HEK293T (cell line): ENCODE data around the gene USP4.

Source experiments
- CTCF ChIA-PET: fragments of 350-600 bp; formaldehyde crosslinking; extraction: SDS; loops from one replicate; lab custom pipeline; 2021; ENCODE audit warnings: antibody characterized with exemption, inconsistent platforms; lab: Yijun Ruan, JAX
- POLR2A ChIA-PET: fragments of 350-600 bp; formaldehyde crosslinking; extraction: SDS; loops from one replicate; lab custom pipeline; 2020; ENCODE audit warnings: antibody characterized with exemption, inconsistent platforms; lab: Yijun Ruan, JAX
- DNase-seq: peaks from one replicate; pipeline ENCODE4 v3.0.0; 2012; ENCODE audit warnings: mixed read lengths; ENCODE audit errors: extremely low spot score
- ARNT ChIP-seq: fragments of 450-650 bp; IDR thresholded peaks from 2 replicates; pipeline ENCODE4 v1.6.1; 2017; ENCODE audit warnings: mild to moderate bottlenecking
- BHLHE40 ChIP-seq: fragments of 450-650 bp; IDR thresholded peaks from 2 replicates; pipeline ENCODE4 v1.6.1; 2016; ENCODE audit warnings: mild to moderate bottlenecking, moderate library complexity, borderline replicate concordance
- CTBP1 ChIP-seq: fragments of 450-650 bp; IDR thresholded peaks from 2 replicates; pipeline ENCODE4 v1.6.1; 2016; ENCODE audit warnings: borderline replicate concordance
- ELF4 ChIP-seq: fragments of 450-650 bp; IDR thresholded peaks from 2 replicates; pipeline ENCODE4 v1.6.1; 2017; ENCODE audit warnings: antibody characterized with exemption
- FOXA1 ChIP-seq: fragments of 450-650 bp; IDR thresholded peaks from 2 replicates; pipeline ENCODE4 v1.6.1; 2016; ENCODE audit warnings: mild to moderate bottlenecking
- FOXK2 ChIP-seq: fragments of 450-650 bp; IDR thresholded peaks from 2 replicates; pipeline ENCODE4 v1.6.1; 2016; ENCODE audit warnings: mild to moderate bottlenecking
- FOXM1 ChIP-seq: fragments of 450-650 bp; IDR thresholded peaks from 2 replicates; pipeline ENCODE4 v1.6.1; 2017; ENCODE audit warnings: mild to moderate bottlenecking, borderline replicate concordance
- HDGF ChIP-seq: fragments of 450-650 bp; IDR thresholded peaks from 2 replicates; pipeline ENCODE4 v1.6.1; 2017; ENCODE audit warnings: antibody characterized with exemption, borderline replicate concordance
- L3MBTL2 ChIP-seq: fragments of 450-650 bp; conservative IDR thresholded peaks from 2 replicates; pipeline ENCODE4 v1.6.1; 2016; ENCODE audit warnings: mild to moderate bottlenecking
- LEF1 ChIP-seq: fragments of 450-650 bp; IDR thresholded peaks from 2 replicates; pipeline ENCODE4 v1.6.1; 2017; ENCODE audit warnings: mild to moderate bottlenecking, borderline replicate concordance
- NFRKB ChIP-seq: fragments of 450-650 bp; IDR thresholded peaks from 2 replicates; pipeline ENCODE4 v1.6.1; 2016; ENCODE audit warnings: mild to moderate bottlenecking, moderate library complexity
- PKNOX1 ChIP-seq: fragments of 450-650 bp; IDR thresholded peaks from 2 replicates; pipeline ENCODE4 v1.6.1; 2016
- SP1 ChIP-seq: fragments of 450-650 bp; IDR thresholded peaks from 2 replicates; pipeline ENCODE4 v1.6.1; 2017
- SUZ12 ChIP-seq: fragments of 450-650 bp; IDR thresholded peaks from 2 replicates; pipeline ENCODE4 v1.6.1; 2016; ENCODE audit warnings: mild to moderate bottlenecking
- TARDBP ChIP-seq: fragments of 450-650 bp; IDR thresholded peaks from 2 replicates; pipeline ENCODE4 v1.6.1; 2016
- ZNF384 ChIP-seq: fragments of 450-650 bp; IDR thresholded peaks from 2 replicates; pipeline ENCODE4 v1.6.1; 2016

USP4 gene, protein sequence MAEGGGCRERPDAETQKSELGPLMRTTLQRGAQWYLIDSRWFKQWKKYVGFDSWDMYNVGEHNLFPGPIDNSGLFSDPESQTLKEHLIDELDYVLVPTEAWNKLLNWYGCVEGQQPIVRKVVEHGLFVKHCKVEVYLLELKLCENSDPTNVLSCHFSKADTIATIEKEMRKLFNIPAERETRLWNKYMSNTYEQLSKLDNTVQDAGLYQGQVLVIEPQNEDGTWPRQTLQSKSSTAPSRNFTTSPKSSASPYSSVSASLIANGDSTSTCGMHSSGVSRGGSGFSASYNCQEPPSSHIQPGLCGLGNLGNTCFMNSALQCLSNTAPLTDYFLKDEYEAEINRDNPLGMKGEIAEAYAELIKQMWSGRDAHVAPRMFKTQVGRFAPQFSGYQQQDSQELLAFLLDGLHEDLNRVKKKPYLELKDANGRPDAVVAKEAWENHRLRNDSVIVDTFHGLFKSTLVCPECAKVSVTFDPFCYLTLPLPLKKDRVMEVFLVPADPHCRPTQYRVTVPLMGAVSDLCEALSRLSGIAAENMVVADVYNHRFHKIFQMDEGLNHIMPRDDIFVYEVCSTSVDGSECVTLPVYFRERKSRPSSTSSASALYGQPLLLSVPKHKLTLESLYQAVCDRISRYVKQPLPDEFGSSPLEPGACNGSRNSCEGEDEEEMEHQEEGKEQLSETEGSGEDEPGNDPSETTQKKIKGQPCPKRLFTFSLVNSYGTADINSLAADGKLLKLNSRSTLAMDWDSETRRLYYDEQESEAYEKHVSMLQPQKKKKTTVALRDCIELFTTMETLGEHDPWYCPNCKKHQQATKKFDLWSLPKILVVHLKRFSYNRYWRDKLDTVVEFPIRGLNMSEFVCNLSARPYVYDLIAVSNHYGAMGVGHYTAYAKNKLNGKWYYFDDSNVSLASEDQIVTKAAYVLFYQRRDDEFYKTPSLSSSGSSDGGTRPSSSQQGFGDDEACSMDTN

GRCh38 chr3:49339941-49340800 lies at the start of gene USP4:
Gene USP4 (minus strand): TSS chr3:49340053. CDS start chr3:49340024, 29 bp downstream.
- TF ChIP-seq SUZ12 (no peak), FOXM1 (no peak), TARDBP (peak; percentile 91), L3MBTL2 (peak; percentile 99), LEF1 (no peak)
- DNase-seq = peak; percentile 82
- ChIA-PET POLR2A (interaction anchor here (0.6 to 3.2 kb wide), 43 partner anchors 9 to 333 kb away, joined by 3 to 42 read pairs (median 6); partner anchors contain the start of genes AMT, DAG1, GPX1 and KLHDC8B), CTCF (interaction anchor here (0.6 to 2.3 kb wide), 17 partner anchors 9 to 169 kb away, joined by 3 to 18 read pairs (median 4); partner anchors contain the start of genes GPX1, KLHDC8B, NICN1 and RHOA)

- no peak for DNase-seq
- no peak for TF ChIP-seq NFRKB
- no peak for TF ChIP-seq L3MBTL2
- no peak for TF ChIP-seq LEF1
- no peak for TF ChIP-seq BHLHE40
- TF ChIP-seq ZNF384 = no peak
- no peak for TF ChIP-seq CTBP1
- CTCF ChIA-PET = interaction anchor here (0.6 to 1.0 kb wide), 2 partner anchors 11 to 15 kb away, joined by 3 to 4 read pairs; no protein-coding TSS in a partner anchor
- POLR2A ChIA-PET = interaction anchor here (2.0 kb wide), 1 partner anchor 49 kb away, joined by 10 read pairs; the partner anchor contains the start of gene USP4
Observed at GRCh38 chr3:49389297-49389696, 49.4 kb upstream of the USP4 start.

DNA sequence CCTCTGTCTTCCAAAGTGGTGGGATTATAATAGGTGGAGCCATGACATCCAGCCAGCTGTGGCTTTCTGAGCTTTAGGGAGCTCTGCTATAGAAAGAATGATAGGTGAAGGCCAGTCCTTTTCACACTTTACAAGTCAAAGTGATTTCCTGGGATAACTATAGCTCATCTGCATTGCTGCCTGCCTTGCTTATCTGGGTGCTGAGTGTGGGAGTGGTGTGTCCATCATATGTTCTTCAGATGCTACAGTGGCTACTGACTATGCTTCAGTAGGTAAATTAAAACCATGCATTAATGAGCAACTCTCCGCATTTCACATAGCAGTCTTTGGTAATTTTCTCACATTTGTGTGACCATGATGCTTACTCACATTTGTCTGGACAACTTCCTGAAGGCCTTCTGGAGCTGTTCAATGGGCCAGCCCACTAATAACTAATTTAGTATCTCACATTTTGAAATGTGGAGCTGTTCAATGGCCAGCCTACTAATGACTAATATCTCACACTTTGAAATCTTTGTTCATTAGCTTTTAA lies 48.5 kb upstream of the USP4 start:
- ChIA-PET POLR2A (interaction anchor here (1.2 to 2.0 kb wide), 2 partner anchors 30 to 48 kb away, joined by 3 to 10 read pairs; partner anchors contain the start of gene USP4), CTCF (no interaction called here)
- no peak for DNase-seq
- TF ChIP-seq SP1 (no peak), L3MBTL2 (no peak), CTBP1 (no peak), ELF4 (no peak), FOXM1 (no peak), TARDBP (no peak), LEF1 (no peak)

DNA sequence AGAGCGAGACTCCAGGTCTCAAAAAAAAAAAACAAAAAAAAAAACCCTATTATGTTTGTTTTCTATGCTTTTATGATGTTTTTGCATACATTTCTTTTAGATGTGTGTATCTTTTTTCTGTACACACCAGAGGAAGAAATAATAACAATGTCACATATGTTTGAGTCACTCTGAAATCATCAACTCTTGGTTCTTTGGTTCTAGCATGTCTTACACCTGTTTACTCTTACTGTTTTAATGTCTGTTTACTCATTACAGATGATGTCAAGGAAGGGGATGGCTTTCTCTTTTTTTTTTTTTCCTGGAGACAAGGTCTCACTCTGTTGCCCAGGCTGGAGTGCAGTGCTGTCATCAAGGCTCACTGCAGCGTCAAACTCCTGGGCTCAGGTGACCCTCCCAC lies 47.9 kb upstream of the USP4 start:
- ChIA-PET CTCF (no interaction called here), POLR2A (interaction anchor here (1.2 kb wide), 1 partner anchor 29 kb away, joined by 3 read pairs; no protein-coding TSS in a partner anchor)
- DNase-seq = no peak
- TF ChIP-seq L3MBTL2 (no peak), ZNF384 (peak; percentile 18; the same call in 1 of the 2 replicates), FOXM1 (no peak), ARNT (no peak), LEF1 (no peak)

DNA sequence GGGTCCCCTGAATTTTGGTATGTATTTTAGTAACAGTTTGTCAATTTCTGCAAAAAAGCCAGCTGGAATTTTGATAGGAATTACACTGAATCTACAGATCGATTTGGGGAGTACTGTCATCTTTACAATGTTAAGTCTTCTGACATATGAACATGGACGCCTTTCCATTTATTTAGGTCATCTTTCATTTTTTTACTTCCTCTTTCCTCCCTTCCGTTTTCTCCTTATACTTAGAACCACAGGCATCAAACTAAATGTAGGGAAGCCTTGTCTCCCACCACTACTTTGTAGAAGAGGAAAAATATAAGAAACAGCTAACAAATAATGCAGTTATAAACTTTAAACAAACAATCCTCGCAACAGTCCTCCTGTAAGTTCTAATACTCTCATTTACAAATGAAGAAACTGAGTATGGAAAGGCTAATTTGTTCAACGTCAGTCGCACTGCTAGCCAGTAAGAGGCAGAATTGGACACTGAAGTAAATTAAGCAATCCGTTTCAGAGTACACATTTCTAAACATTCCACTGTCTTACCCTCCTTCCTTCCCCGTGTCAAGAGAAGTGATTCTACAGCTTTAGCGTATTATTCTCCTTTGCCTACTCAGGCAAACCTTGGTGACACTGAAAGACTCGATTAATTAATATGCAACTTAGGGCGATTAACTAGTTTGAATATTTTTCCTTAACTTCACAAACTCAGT lies 46.4 kb upstream of the USP4 start:
- ChIA-PET CTCF (no interaction called here), POLR2A (no interaction called here)
- DNase-seq = no peak

More for the DNA sequence above, 46.4 kb upstream of the USP4 start:
- TF ChIP-seq ZNF384 (no peak), PKNOX1 (no peak), TARDBP (no peak), FOXM1 (no peak), SUZ12 (no peak), L3MBTL2 (no peak), LEF1 (no peak), FOXA1 (no peak), HDGF (no peak), NFRKB (no peak), BHLHE40 (no peak), ELF4 (no peak), SP1 (no peak), FOXK2 (no peak), ARNT (no peak), CTBP1 (no peak)
